PC-9 (cell line): Measurements from ENCODE around the gene VWA7. TPM values are rescaled to one million over a fixed set of nuclear protein-coding genes. Genes with fewer than 3 reads are reported as not detected.

Source experiments
- BruUV-seq: library from RNA; stranded (reverse); fragments of 400-500 nt; replicated peaks from 2 replicates; lab custom pipeline; 2021; lab: Mats Ljungman, UMichigan
- CTCF ChIA-PET: fragments of 300-600 bp; sonication (Branson Sonifier 250); formaldehyde crosslinking; loops from one replicate; lab custom pipeline; 2022; ENCODE audit warnings: antibody characterized with exemption; lab: Charles Lee
- POLR2A ChIA-PET: fragments of 300-600 bp; sonication (Branson Sonifier 250); formaldehyde crosslinking; loops from one replicate; lab custom pipeline; 2022; ENCODE audit warnings: antibody characterized with exemption; ENCODE audit not compliant: unreplicated experiment; lab: Charles Lee
- DNase-seq, 2 experiments: peaks; one replicate each; pipeline versions ENCODE4 v3.0.0 to v3.0.0-alpha.2; 2015 to 2022; ENCODE audit warnings: mixed read lengths in 1 of 2
- H2AFZ ChIP-seq: fragments of 200-600 bp; sonication (generic); 2 replicates; pipeline ENCODE4 v1.8.1; 2017; ENCODE audit warnings: antibody characterized with exemption
- H3F3A ChIP-seq: fragments of 200-600 bp; sonication (generic); 2 replicates; pipeline ENCODE4 v1.8.1; 2017; ENCODE audit warnings: antibody characterized with exemption, mild to moderate bottlenecking, low read depth; ENCODE audit not compliant: insufficient read depth
- H3K27ac ChIP-seq: fragments of 200-600 bp; sonication (generic); 2 replicates; pipeline ENCODE4 v1.6.1; 2016; ENCODE audit warnings: mixed run types
- H3K27me3 ChIP-seq: fragments of 200-600 bp; sonication (generic); 2 replicates; pipeline ENCODE4 v1.6.1; 2016; ENCODE audit warnings: low read depth, mixed run types; ENCODE audit not compliant: insufficient read depth
- H3K36me3 ChIP-seq: fragments of 200-600 bp; sonication (generic); 2 replicates; pipeline ENCODE4 v1.6.1; 2016; ENCODE audit warnings: low read depth, mixed run types
- H3K4me1 ChIP-seq: fragments of 200-600 bp; sonication (generic); replicated peaks from 2 replicates; pipeline ENCODE4 v1.6.1; 2016; ENCODE audit warnings: mixed run types; ENCODE audit not compliant: insufficient read depth
- H3K4me2 ChIP-seq: fragments of 200-600 bp; sonication (generic); 2 replicates; pipeline ENCODE4 v1.6.1; 2017; ENCODE audit warnings: mixed run types
- H3K4me3 ChIP-seq: fragments of 200-600 bp; sonication (generic); 2 replicates; pipeline ENCODE4 v1.6.1; 2016; ENCODE audit warnings: mixed run types
- H3K79me2 ChIP-seq: fragments of 200-600 bp; sonication (generic); 2 replicates; pipeline ENCODE4 v1.6.1; 2017; ENCODE audit warnings: low read depth, mixed run types
- H3K9me2 ChIP-seq: fragments of 200-600 bp; sonication (generic); 2 replicates; pipeline ENCODE4 v1.8.1; 2017; ENCODE audit warnings: mild to moderate bottlenecking; ENCODE audit not compliant: insufficient read depth
- H3K9me3 ChIP-seq: fragments of 200-600 bp; sonication (generic); 2 replicates; pipeline ENCODE4 v1.8.1; 2016; ENCODE audit warnings: low read depth; ENCODE audit not compliant: insufficient read depth
- H4K20me1 ChIP-seq: fragments of 200-600 bp; sonication (generic); 2 replicates; pipeline ENCODE4 v1.8.1; 2017; ENCODE audit not compliant: insufficient read depth
- EZH2 ChIP-seq: fragments of 200-600 bp; sonication (generic); IDR thresholded peaks from 2 replicates; pipeline ENCODE4 v1.8.0; 2017; ENCODE audit warnings: antibody characterized with exemption, low read depth
- intact Hi-C: fragments of 100-400 bp; cut with micrococcal nuclease; formaldehyde crosslinking; loops from one replicate; pipeline ENCODE4 v1.10.0; 2022; ENCODE audit not compliant: unreplicated experiment
- total RNA-seq: library from RNA; stranded (reverse); gene quantifications from 2 replicates; pipeline ENCODE4 v1.2.3, GENCODE V29; 2021
- TF ChIP-seq, protein P1 (sequence below): fragments of 200-600 bp; sonication (generic); conservative IDR thresholded peaks from 2 replicates; pipeline ENCODE4 v1.6.1; 2017; ENCODE audit warnings: mixed run types, antibody characterized with exemption, mild to moderate bottlenecking, moderate library complexity

Gene VWA7
- total RNA-seq, 1 experiment from 2014 or later: 6.0 TPM

DNA sequence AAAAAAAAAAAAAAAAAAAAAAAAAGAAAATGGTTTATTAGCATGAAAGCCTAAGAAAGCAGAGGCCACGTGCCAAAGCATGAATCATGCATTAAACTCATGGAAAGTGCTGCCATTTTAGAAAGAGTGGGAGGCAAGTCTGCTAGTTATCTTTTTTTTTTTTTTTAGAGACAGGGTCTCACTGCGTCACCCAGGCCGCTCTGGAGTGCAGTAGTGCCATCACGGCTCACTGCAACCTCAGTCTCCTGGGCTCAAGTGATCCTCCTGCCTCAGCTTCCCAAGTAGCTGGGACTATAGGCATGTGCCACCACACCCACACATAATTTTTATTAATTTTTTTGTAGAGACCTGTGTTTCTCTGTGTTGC lies 5.2 kb downstream of the VWA7 start:
- Histone ChIP-seq H3K27me3 (no peaks in the 10 kb centered on the region), H3K36me3 (no peaks in the 10 kb centered on the region), H3K9me3 (no peaks in the 10 kb centered on the region), H3K79me2 (no peaks in the 10 kb centered on the region), H3K9me2 (no peaks in the 10 kb centered on the region), H3F3A (peaks cover 21% of the 10 kb centered on the region; the same call in 1 of the 2 replicates), H4K20me1 (no peaks in the 10 kb centered on the region), H3K27ac (no peak overlapping the region), H3K4me3 (no peak overlapping the region), H2AFZ (no peak overlapping the region), H3K4me2 (no peak overlapping the region), H3K4me1 (peaks cover 26% of the 10 kb centered on the region)
- ChIA-PET CTCF (interaction anchor here (0.7 kb wide), 1 partner anchor 54 kb away, joined by 14 read pairs; no protein-coding TSS in a partner anchor), POLR2A (no interaction called here)
- intact Hi-C loops: loop anchor here (1.0 to 10.0 kb wide), 2 partner anchors 58 to 183 kb away; partner anchors contain the start of genes NELFE and SKIC2
- no peak for DNase-seq
- no TSS peak for BruUV-seq
- TF ChIP-seq EZH2: no peak
- TF ChIP-seq, protein P1, sequence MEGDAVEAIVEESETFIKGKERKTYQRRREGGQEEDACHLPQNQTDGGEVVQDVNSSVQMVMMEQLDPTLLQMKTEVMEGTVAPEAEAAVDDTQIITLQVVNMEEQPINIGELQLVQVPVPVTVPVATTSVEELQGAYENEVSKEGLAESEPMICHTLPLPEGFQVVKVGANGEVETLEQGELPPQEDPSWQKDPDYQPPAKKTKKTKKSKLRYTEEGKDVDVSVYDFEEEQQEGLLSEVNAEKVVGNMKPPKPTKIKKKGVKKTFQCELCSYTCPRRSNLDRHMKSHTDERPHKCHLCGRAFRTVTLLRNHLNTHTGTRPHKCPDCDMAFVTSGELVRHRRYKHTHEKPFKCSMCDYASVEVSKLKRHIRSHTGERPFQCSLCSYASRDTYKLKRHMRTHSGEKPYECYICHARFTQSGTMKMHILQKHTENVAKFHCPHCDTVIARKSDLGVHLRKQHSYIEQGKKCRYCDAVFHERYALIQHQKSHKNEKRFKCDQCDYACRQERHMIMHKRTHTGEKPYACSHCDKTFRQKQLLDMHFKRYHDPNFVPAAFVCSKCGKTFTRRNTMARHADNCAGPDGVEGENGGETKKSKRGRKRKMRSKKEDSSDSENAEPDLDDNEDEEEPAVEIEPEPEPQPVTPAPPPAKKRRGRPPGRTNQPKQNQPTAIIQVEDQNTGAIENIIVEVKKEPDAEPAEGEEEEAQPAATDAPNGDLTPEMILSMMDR: no peak

DNA sequence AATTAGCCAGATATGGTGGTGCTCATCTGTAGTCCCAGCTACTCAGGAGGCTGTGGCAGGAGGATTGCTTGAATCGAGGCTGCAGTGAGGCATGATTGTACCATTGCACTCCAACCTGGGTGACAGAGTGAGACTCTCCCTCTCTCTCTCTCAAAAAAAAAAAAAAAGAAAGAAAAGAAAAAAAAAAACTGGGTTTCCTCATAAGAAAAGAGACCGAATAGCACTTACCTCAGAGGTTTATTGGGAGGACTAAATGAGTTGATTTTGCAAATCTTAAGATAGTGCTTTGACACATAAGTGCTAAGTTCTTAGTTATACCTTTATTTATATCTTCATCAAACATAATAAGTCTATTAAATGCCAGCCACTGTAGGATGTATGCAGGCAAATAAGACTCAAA lies 6.3 kb downstream of the VWA7 start:
- no peaks in the 10 kb centered on the region for H3K27me3 ChIP-seq
- POLR2A ChIA-PET: interaction anchor here (0.6 to 0.7 kb wide), 2 partner anchors 44 kb away, joined by 4 read pairs; no protein-coding TSS in a partner anchor
- H2AFZ ChIP-seq: no peak overlapping the region
- no peak overlapping the region for H3K4me2 ChIP-seq
- intact Hi-C loops: loop anchor here (10.0 kb wide), 1 partner anchor 184 kb away; the partner anchor contains the start of genes NELFE and SKIC2
- no peaks in the 10 kb centered on the region for H3K9me2 ChIP-seq
- H3K36me3 ChIP-seq: no peaks in the 10 kb centered on the region
- H3K9me3 ChIP-seq: no peaks in the 10 kb centered on the region
- no peaks in the 10 kb centered on the region for H4K20me1 ChIP-seq
- no peak overlapping the region for H3K27ac ChIP-seq
- DNase-seq: no peak
- H3K4me3 ChIP-seq: no peak overlapping the region
- CTCF ChIA-PET: interaction anchor here (0.7 to 2.2 kb wide), 5 partner anchors 24 to 127 kb away, joined by 3 to 15 read pairs (median 11); partner anchors contain the start of genes LSM2 and LY6G5C
- H3K4me1 ChIP-seq: peaks cover 15% of the 10 kb centered on the region
- H3K79me2 ChIP-seq: no peaks in the 10 kb centered on the region
- no peak for TF ChIP-seq EZH2
- TF ChIP-seq, protein P1: no peak
- H3F3A ChIP-seq: peaks cover 13% of the 10 kb centered on the region; the same call in 1 of the 2 replicates
- no TSS peak for BruUV-seq

DNA sequence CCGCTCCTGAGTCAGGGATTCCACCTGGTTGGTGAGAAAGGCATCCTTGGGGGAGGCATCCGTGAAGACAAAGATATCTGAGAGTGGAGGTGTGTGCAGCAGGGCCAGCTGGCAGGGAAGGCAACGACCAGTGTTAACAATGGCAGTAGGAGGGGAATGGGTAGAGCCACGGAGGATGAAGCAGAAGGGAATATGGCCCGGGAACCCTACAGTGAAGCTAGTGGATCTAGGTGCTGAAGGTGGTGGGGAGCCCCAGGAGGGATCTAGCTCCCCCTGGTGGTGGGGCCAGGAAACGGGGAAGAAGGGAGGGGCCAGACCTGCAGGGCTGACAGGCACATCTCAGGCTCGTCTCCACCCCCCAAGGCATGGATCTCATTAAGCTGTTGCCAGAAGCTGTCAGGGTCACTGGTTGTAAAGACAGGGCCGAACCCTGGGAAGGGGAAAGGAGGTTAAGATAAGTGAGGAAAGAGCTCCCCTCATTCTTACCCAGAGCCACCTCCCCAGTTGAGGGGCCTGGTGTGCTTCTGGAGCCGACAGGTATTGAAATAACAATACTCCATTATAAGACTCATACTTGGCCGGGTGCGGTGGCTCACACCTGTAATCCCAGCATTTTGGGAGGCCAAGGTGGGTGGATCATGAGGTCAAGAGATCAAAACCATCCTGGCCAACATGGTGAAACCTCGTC lies 7.3 kb downstream of the VWA7 start:
- DNase-seq: peak; percentile 55 to 83
- no peak for TF ChIP-seq EZH2
- TF ChIP-seq, protein P1: peak; percentile 93
- H3K27ac ChIP-seq: no peak overlapping the region
- H3K9me2 ChIP-seq: no peaks in the 10 kb centered on the region
- H2AFZ ChIP-seq: no peak overlapping the region
- H3K4me1 ChIP-seq: peaks cover 5% of the 10 kb centered on the region
- H3F3A ChIP-seq: peaks cover 13% of the 10 kb centered on the region; the same call in 1 of the 2 replicates
- CTCF ChIA-PET: interaction anchor here (0.6 to 2.2 kb wide), 10 partner anchors 23 to 128 kb away, joined by 3 to 13 read pairs (median 3); partner anchors contain the start of genes C6orf47, CLIC1, DDAH2 and LSM2
- H3K9me3 ChIP-seq: no peaks in the 10 kb centered on the region
- no peak overlapping the region for H3K4me3 ChIP-seq
- no peaks in the 10 kb centered on the region for H3K36me3 ChIP-seq
- POLR2A ChIA-PET: interaction anchor here (0.6 to 1.2 kb wide), 3 partner anchors 34 to 420 kb away, joined by 3 to 7 read pairs (median 5); partner anchors contain the start of genes CLIC1, EHMT2 and PBX2
- no peak overlapping the region for H3K4me2 ChIP-seq
- BruUV-seq: no TSS peak
- H4K20me1 ChIP-seq: no peaks in the 10 kb centered on the region
- H3K79me2 ChIP-seq: no peaks in the 10 kb centered on the region
- intact Hi-C loops: loop anchor here (1.0 to 10.0 kb wide), 3 partner anchors 41 to 185 kb away; partner anchors contain the start of genes DDAH2, NELFE and SKIC2
- H3K27me3 ChIP-seq: no peaks in the 10 kb centered on the region
